Parathyroid adenoma (tissue), 2 donors: Measurements from ENCODE around the gene MAP7.
"Not testable (repeated sequence)": the region's sequence is repeated elsewhere in the genome, so short reads cannot be mapped to it uniquely, and the experiment has no call there.

Experiments
- H2AFZ ChIP-seq: fragments of 300-600 bp; sonication (generic); one replicate; pipeline ENCODE4 v1.7.0; 2017; ENCODE audit warnings: antibody characterized with exemption, mild to moderate bottlenecking
- H3K27ac ChIP-seq: fragments of 300-600 bp; sonication (generic); one replicate; pipeline ENCODE4 v1.7.0; 2017
- H3K27me3 ChIP-seq: fragments of 300-600 bp; sonication (generic); one replicate; pipeline ENCODE4 v1.7.0; 2017; ENCODE audit warnings: low read length; ENCODE audit not compliant: control insufficient read depth, insufficient read depth
- H3K36me3 ChIP-seq: fragments of 300-600 bp; sonication (generic); one replicate; pipeline ENCODE4 v1.7.0; 2017; ENCODE audit warnings: low read length; ENCODE audit not compliant: control insufficient read depth, insufficient read depth
- H3K4me1 ChIP-seq: fragments of 300-600 bp; sonication (generic); one replicate; pipeline ENCODE4 v1.7.0; 2017; ENCODE audit warnings: control low read depth
- H3K4me2 ChIP-seq: fragments of 300-600 bp; sonication (generic); one replicate; pipeline ENCODE4 v1.7.0; 2017; ENCODE audit warnings: low read length
- H3K4me3 ChIP-seq: fragments of 300-600 bp; sonication (generic); one replicate; pipeline ENCODE4 v1.7.0; 2017; ENCODE audit warnings: low read depth, low read length
- H3K79me2 ChIP-seq: fragments of 300-600 bp; sonication (generic); one replicate; pipeline ENCODE4 v1.7.0; 2017; ENCODE audit warnings: control low read depth
- H3K9ac ChIP-seq: fragments of 300-600 bp; sonication (generic); one replicate; pipeline ENCODE4 v1.7.0; 2017; ENCODE audit warnings: mild to moderate bottlenecking
- H3K9me3 ChIP-seq: fragments of 300-600 bp; sonication (generic); one replicate; pipeline ENCODE4 v1.7.0; 2017; ENCODE audit warnings: low read length; ENCODE audit not compliant: control insufficient read depth
- CTCF ChIP-seq: fragments of 300-600 bp; sonication (generic); IDR thresholded peaks from one replicate; pipeline ENCODE4 v1.7.0; 2017; ENCODE audit warnings: antibody characterized with exemption, mild to moderate bottlenecking
- donor health status: primary hyperparathyroidism.

The MAP7 gene

GRCh38 chr6:136593748-136594490, 43.7 kb upstream of the MAP7 start:
- Histone ChIP-seq H3K9me3 (no peaks in the 10 kb centered on the region), H3K36me3 (no peaks in the 10 kb centered on the region), H3K4me3 (no peak overlapping the region), H3K79me2 (no peaks in the 10 kb centered on the region), H3K27ac (no peak overlapping the region), H3K4me2 (no peak overlapping the region), H3K27me3 (no peaks in the 10 kb centered on the region), H2AFZ (peak overlapping the region; percentile 9), H3K4me1 (peaks cover 4% of the 10 kb centered on the region), H3K9ac (no peak overlapping the region)
- TF ChIP-seq CTCF = no peak

GRCh38 chr6:136592930-136593673, 42.9 kb upstream of the MAP7 start:
- no peak for TF ChIP-seq CTCF
- Histone ChIP-seq H3K36me3 (no peaks in the 10 kb centered on the region), H3K27ac (no peak overlapping the region), H3K9me3 (no peaks in the 10 kb centered on the region), H3K27me3 (no peaks in the 10 kb centered on the region), H3K4me1 (peaks cover 4% of the 10 kb centered on the region), H3K4me2 (no peak overlapping the region), H2AFZ (no peak overlapping the region), H3K79me2 (no peaks in the 10 kb centered on the region), H3K4me3 (no peak overlapping the region), H3K9ac (no peak overlapping the region)

GRCh38 chr6:136591617-136592016, 41.4 kb upstream of the MAP7 start:
- Histone ChIP-seq H3K79me2 (no peaks in the 10 kb centered on the region), H3K4me2 (no peak overlapping the region), H3K4me1 (peaks cover 4% of the 10 kb centered on the region), H3K27me3 (no peaks in the 10 kb centered on the region), H2AFZ (no peak overlapping the region), H3K9me3 (no peaks in the 10 kb centered on the region), H3K27ac (no peak overlapping the region), H3K36me3 (no peaks in the 10 kb centered on the region), H3K4me3 (no peak overlapping the region), H3K9ac (no peak overlapping the region)
- TF ChIP-seq CTCF = no peak

GRCh38 chr6:136590846-136591245, 40.6 kb upstream of the MAP7 start:
- not testable (repeated sequence) for H3K4me3 ChIP-seq, H3K4me2 ChIP-seq, H2AFZ ChIP-seq, H3K36me3 ChIP-seq, H3K27ac ChIP-seq, H3K9ac ChIP-seq, H3K27me3 ChIP-seq, H3K9me3 ChIP-seq, H3K79me2 ChIP-seq, H3K4me1 ChIP-seq

- no peak overlapping the region for H3K4me2 ChIP-seq
- no peak overlapping the region for H3K4me3 ChIP-seq
- no peaks in the 10 kb centered on the region for H3K27me3 ChIP-seq
- H3K27ac ChIP-seq = no peak overlapping the region
- no peaks in the 10 kb centered on the region for H3K9me3 ChIP-seq
- no peaks in the 10 kb centered on the region for H3K79me2 ChIP-seq
- TF ChIP-seq CTCF = no peak
- H2AFZ ChIP-seq = no peak overlapping the region
- no peaks in the 10 kb centered on the region for H3K4me1 ChIP-seq
- no peak overlapping the region for H3K9ac ChIP-seq
- no peaks in the 10 kb centered on the region for H3K36me3 ChIP-seq
These were observed 37.3 kb upstream of the MAP7 start for GRCh38 chr6:136587527-136587926.
